OCI-LY1 (cell line): ENCODE results near the gene ZNF618.

ENCODE experiments used
- H2AFZ ChIP-seq: fragments of 200-600 bp; sonication (generic), shearing (Covaris generic); 2 replicates; pipeline ENCODE4 v1.6.0; 2014; ENCODE audit warnings: antibody characterized with exemption, mild to moderate bottlenecking, low read length
- H3F3A ChIP-seq: fragments of 200-600 bp; sonication (generic), shearing (Covaris generic); 2 replicates; pipeline ENCODE4 v1.6.0; 2014; ENCODE audit warnings: mild to moderate bottlenecking, antibody characterized with exemption, low read length, moderate library complexity; ENCODE audit not compliant: insufficient read depth
- H3K27ac ChIP-seq: fragments of 200-600 bp; sonication (generic); 2 replicates; pipeline ENCODE4 v1.5.1; 2014; ENCODE audit warnings: low read length, mixed run types, mild to moderate bottlenecking, low read depth; ENCODE audit not compliant: poor library complexity, severe bottlenecking
- H3K27me3 ChIP-seq: fragments of 200-600 bp; sonication (generic); 2 replicates; pipeline ENCODE4 v1.6.0; 2014; ENCODE audit warnings: antibody characterized with exemption, mild to moderate bottlenecking, low read length, moderate library complexity; ENCODE audit not compliant: insufficient read depth
- H3K36me3 ChIP-seq: fragments of 200-600 bp; sonication (generic); 2 replicates; pipeline ENCODE4 v1.6.1; 2014; ENCODE audit warnings: mild to moderate bottlenecking, antibody characterized with exemption, low read length, moderate library complexity, mixed read lengths; ENCODE audit not compliant: insufficient read depth
- H3K4me1 ChIP-seq: fragments of 200-600 bp; sonication (generic); 2 replicates; pipeline ENCODE4 v1.5.1; 2014; ENCODE audit warnings: mild to moderate bottlenecking, low read length, moderate library complexity; ENCODE audit not compliant: insufficient read depth, severe bottlenecking
- H3K4me2 ChIP-seq: fragments of 200-600 bp; sonication (generic), shearing (Covaris generic); 2 replicates; pipeline ENCODE4 v1.6.1; 2014; ENCODE audit warnings: low read length
- H3K4me3 ChIP-seq: fragments of 200-600 bp; sonication (generic); 2 replicates; pipeline ENCODE4 v1.5.1; 2014; ENCODE audit warnings: low read length, low read depth, mild to moderate bottlenecking, mixed read lengths; ENCODE audit not compliant: poor library complexity, severe bottlenecking
- H3K79me2 ChIP-seq: fragments of 200-600 bp; shearing (Covaris generic); 2 replicates; pipeline ENCODE4 v1.6.1; 2016; ENCODE audit warnings: mixed run types, low read length, mixed read lengths; ENCODE audit not compliant: insufficient read depth
- H3K9ac ChIP-seq: fragments of 200-600 bp; sonication (generic), shearing (Covaris generic); 2 replicates; pipeline ENCODE4 v1.6.1; 2014; ENCODE audit warnings: mild to moderate bottlenecking, low read length, mixed read lengths
- H3K9me2 ChIP-seq: fragments of 200-600 bp; sonication (generic), shearing (Covaris generic); 2 replicates; pipeline ENCODE4 v1.6.1; 2014; ENCODE audit warnings: low read depth, mild to moderate bottlenecking, low read length, mixed read lengths
- H3K9me3 ChIP-seq: fragments of 200-600 bp; shearing (Covaris generic); 2 replicates; pipeline ENCODE4 v1.6.1; 2014; ENCODE audit warnings: low read length, mixed read lengths
- H4K20me1 ChIP-seq: fragments of 200-600 bp; sonication (generic), shearing (Covaris generic); 2 replicates; pipeline ENCODE4 v1.6.0; 2016; ENCODE audit warnings: mild to moderate bottlenecking, low read length; ENCODE audit not compliant: insufficient read depth
- CTCF ChIP-seq: fragments of 200-600 bp; sonication (generic), shearing (Covaris generic); IDR thresholded peaks from 2 replicates; pipeline ENCODE4 v1.5.1; 2017; ENCODE audit warnings: mild to moderate bottlenecking, antibody characterized with exemption, low read length, moderate library complexity, mixed read lengths
- EZH2 ChIP-seq: fragments of 200-600 bp; sonication (generic), shearing (Covaris generic); IDR thresholded peaks from 2 replicates; pipeline ENCODE4 v1.8.0; 2017; ENCODE audit warnings: borderline replicate concordance, mixed run types, mild to moderate bottlenecking, antibody characterized with exemption, low read length, moderate library complexity, mixed read lengths

The ZNF618 gene

GRCh38 chr9:113935677-113936380 lies 59.7 kb downstream of the ZNF618 start:
- Histone ChIP-seq H3K9ac (no peak overlapping the region), H3K36me3 (no peaks in the 10 kb centered on the region), H2AFZ (no peak overlapping the region), H3K4me2 (no peak overlapping the region), H3F3A (no peaks in the 10 kb centered on the region), H3K27ac (no peak overlapping the region), H3K79me2 (no peaks in the 10 kb centered on the region), H3K4me3 (no peak overlapping the region), H4K20me1 (no peaks in the 10 kb centered on the region), H3K4me1 (no peaks in the 10 kb centered on the region), H3K9me2 (no peaks in the 10 kb centered on the region), H3K9me3 (no peaks in the 10 kb centered on the region), H3K27me3 (0 out of 2 replicates have a peak, but pooled peaks cover under 1% of the 10 kb centered on the region)
- TF ChIP-seq CTCF, result no peak

GRCh38 chr9:113940077-113940476 lies 64.0 kb downstream of the ZNF618 start:
- Histone ChIP-seq H4K20me1 (no peaks in the 10 kb centered on the region), H3K79me2 (no peaks in the 10 kb centered on the region), H3K4me1 (no peaks in the 10 kb centered on the region), H2AFZ (no peak overlapping the region), H3K36me3 (no peaks in the 10 kb centered on the region), H3K9me2 (no peaks in the 10 kb centered on the region), H3F3A (no peaks in the 10 kb centered on the region), H3K27ac (no peak overlapping the region), H3K27me3 (no peaks in the 10 kb centered on the region), H3K9me3 (no peaks in the 10 kb centered on the region), H3K9ac (no peak overlapping the region), H3K4me3 (no peak overlapping the region), H3K4me2 (no peak overlapping the region)
- TF ChIP-seq EZH2, result no peak

- Histone ChIP-seq H3K27ac (no peak overlapping the region), H3K9me3 (no peaks in the 10 kb centered on the region), H3K36me3 (no peaks in the 10 kb centered on the region), H3K4me1 (no peaks in the 10 kb centered on the region), H3K9ac (no peak overlapping the region), H2AFZ (no peak overlapping the region), H3F3A (no peaks in the 10 kb centered on the region), H4K20me1 (no peaks in the 10 kb centered on the region), H3K9me2 (no peaks in the 10 kb centered on the region), H3K79me2 (no peaks in the 10 kb centered on the region), H3K4me2 (no peak overlapping the region), H3K27me3 (no peaks in the 10 kb centered on the region), H3K4me3 (no peak overlapping the region)
- no peak for TF ChIP-seq EZH2
- no peak for TF ChIP-seq CTCF
Observed at GRCh38 chr9:113941056-113941455, 64.9 kb downstream of the ZNF618 start.

GRCh38 chr9:113941526-113941925 lies 65.4 kb downstream of the ZNF618 start:
- Histone ChIP-seq H2AFZ (no peak overlapping the region), H3K4me1 (no peaks in the 10 kb centered on the region), H3K4me2 (no peak overlapping the region), H3K27ac (no peak overlapping the region), H4K20me1 (no peaks in the 10 kb centered on the region), H3K36me3 (no peaks in the 10 kb centered on the region), H3K4me3 (no peak overlapping the region), H3K9me3 (no peaks in the 10 kb centered on the region), H3F3A (no peaks in the 10 kb centered on the region), H3K27me3 (no peaks in the 10 kb centered on the region), H3K9ac (no peak overlapping the region), H3K79me2 (no peaks in the 10 kb centered on the region), H3K9me2 (no peaks in the 10 kb centered on the region)
- TF ChIP-seq CTCF (no peak), EZH2 (no peak)
